ENCODE measurements around the gene LRBA. TPM values are rescaled to one million over a fixed set of nuclear protein-coding genes. Genes with fewer than 3 reads are reported as not detected.
A peak's percentile ranks its signal among the peaks of the same experiment; 100 is the strongest.

Gene LRBA
- total and polyA plus RNA-seq, 8 donors = 7.3 to 156 (median 73.9) TPM

DNA sequence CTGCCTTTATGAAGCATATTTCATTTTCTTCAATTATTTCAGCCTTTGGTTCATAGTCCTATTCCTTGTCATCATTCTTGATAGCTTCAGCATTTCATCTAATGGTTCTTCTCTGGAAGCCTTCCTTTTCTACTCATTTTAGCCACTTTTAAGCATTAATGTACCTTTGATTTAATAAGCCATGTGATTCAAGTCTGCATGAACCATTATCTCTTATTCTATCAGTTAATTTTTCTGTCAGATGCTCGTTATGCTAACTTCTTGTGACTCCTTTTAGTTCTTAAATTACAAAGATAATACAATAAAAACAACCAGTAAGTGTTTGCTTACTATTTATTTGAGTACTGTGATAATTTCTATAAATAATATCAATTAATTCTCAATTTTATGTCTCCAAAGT lies 643.2 kb downstream of the LRBA start:
- H3K4me3 ChIP-seq = no peak overlapping the region
- H3K27ac ChIP-seq = no peak overlapping the region
- H3K4me1 ChIP-seq = peaks cover 0 to 11% (median 4%) of the 10 kb centered on the region in 4 donors
- no peaks in the 10 kb centered on the region for H3K27me3 ChIP-seq
- H3K36me3 ChIP-seq = no peaks in the 10 kb centered on the region
- intact Hi-C loops (cut with DNase I; ENCODE audit: low total_unique reads) = no loop called here
- no peak for DNase-seq
- WGBS, 5 donors = 91 to 96% (median 95%) methylated on average over 1 of the region's 1 CpG
- H3K9me3 ChIP-seq = no peaks in the 10 kb centered on the region
- TF ChIP-seq POLR2AphosphoS5 (IDR thresholded peaks at IDR 0.05) (no peak), EP300 (IDR thresholded peaks at IDR 0.05) (no peak), POLR2A (IDR thresholded peaks at IDR 0.05) (no peak)

GRCh38 chr4:150369434-150370380 lies 645.4 kb downstream of the LRBA start:
- no peak overlapping the region for H3K27ac ChIP-seq
- H3K4me1 ChIP-seq = peaks cover 0 to 11% (median 4%) of the 10 kb centered on the region in 4 donors
- no peak for DNase-seq
- 82 to 91% (median 85%) methylated on average over 3 of the region's 3 CpGs for WGBS, 5 donors
- H3K9me3 ChIP-seq = no peaks in the 10 kb centered on the region
- intact Hi-C loops (cut with DNase I; ENCODE audit: low total_unique reads) = no loop called here
- H3K27me3 ChIP-seq = no peaks in the 10 kb centered on the region
- H3K4me3 ChIP-seq = no peak overlapping the region
- no peak for TF ChIP-seq EP300 (IDR thresholded peaks at IDR 0.05)
- TF ChIP-seq, protein P1, sequence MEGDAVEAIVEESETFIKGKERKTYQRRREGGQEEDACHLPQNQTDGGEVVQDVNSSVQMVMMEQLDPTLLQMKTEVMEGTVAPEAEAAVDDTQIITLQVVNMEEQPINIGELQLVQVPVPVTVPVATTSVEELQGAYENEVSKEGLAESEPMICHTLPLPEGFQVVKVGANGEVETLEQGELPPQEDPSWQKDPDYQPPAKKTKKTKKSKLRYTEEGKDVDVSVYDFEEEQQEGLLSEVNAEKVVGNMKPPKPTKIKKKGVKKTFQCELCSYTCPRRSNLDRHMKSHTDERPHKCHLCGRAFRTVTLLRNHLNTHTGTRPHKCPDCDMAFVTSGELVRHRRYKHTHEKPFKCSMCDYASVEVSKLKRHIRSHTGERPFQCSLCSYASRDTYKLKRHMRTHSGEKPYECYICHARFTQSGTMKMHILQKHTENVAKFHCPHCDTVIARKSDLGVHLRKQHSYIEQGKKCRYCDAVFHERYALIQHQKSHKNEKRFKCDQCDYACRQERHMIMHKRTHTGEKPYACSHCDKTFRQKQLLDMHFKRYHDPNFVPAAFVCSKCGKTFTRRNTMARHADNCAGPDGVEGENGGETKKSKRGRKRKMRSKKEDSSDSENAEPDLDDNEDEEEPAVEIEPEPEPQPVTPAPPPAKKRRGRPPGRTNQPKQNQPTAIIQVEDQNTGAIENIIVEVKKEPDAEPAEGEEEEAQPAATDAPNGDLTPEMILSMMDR (IDR thresholded peaks at IDR 0.05) = no peak
- TF ChIP-seq POLR2AphosphoS5 (IDR thresholded peaks at IDR 0.05) = no peak
- TF ChIP-seq POLR2A (IDR thresholded peaks at IDR 0.05) = no peak
- no peaks in the 10 kb centered on the region for H3K36me3 ChIP-seq

GRCh38 chr4:150368667-150369066 lies 646.4 kb downstream of the LRBA start:
- intact Hi-C loops (cut with DNase I; ENCODE audit: low total_unique reads) = no loop called here
- Histone ChIP-seq H3K4me1 (peaks cover 0 to 11% (median 4%) of the 10 kb centered on the region in 4 donors), H3K36me3 (no peaks in the 10 kb centered on the region), H3K4me3 (no peak overlapping the region), H3K9me3 (no peaks in the 10 kb centered on the region), H3K27me3 (no peaks in the 10 kb centered on the region), H3K27ac (no peak overlapping the region)
- DNase-seq = peak in 1 of 2 donors; percentile 30
- TF ChIP-seq, protein P1 (IDR thresholded peaks at IDR 0.05) = no peak
- TF ChIP-seq POLR2A (IDR thresholded peaks at IDR 0.05) (no peak), EP300 (IDR thresholded peaks at IDR 0.05) (no peak), POLR2AphosphoS5 (IDR thresholded peaks at IDR 0.05) (no peak)

DNA sequence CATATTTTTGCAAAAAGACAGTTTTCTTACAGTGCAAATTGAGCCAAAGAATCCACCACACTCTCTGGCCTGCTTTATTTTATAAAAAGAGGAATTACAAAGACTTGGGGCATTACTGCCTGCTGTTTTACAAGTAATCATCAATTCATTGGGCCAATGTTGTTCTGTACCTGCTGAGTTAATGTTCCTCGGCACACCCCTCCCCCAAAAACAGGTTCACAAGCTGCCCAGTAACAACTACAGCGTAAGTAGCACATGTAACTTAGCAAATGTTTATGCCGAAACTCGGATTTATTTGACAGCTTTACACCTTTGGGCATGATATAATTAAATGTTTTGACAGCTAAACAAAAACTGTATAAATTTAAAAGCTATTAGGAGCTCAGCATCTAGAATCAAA lies 647.8 kb downstream of the LRBA start:
- 79 to 83% (median 79%) methylated on average over 4 of the region's 4 CpGs for WGBS, 5 donors
- Histone ChIP-seq H3K9me3 (no peaks in the 10 kb centered on the region), H3K4me3 (no peak overlapping the region), H3K27ac (no peak overlapping the region), H3K27me3 (no peaks in the 10 kb centered on the region), H3K4me1 (peaks cover 0 to 11% (median 4%) of the 10 kb centered on the region in 4 donors), H3K36me3 (no peaks in the 10 kb centered on the region)
- intact Hi-C loops (cut with DNase I; ENCODE audit: low total_unique reads) = no loop called here
- no peak for DNase-seq
- TF ChIP-seq POLR2AphosphoS5 (IDR thresholded peaks at IDR 0.05) = no peak
- TF ChIP-seq, protein P1 (IDR thresholded peaks at IDR 0.05) = no peak
- TF ChIP-seq EP300 (IDR thresholded peaks at IDR 0.05) = no peak
- no peak for TF ChIP-seq POLR2A (IDR thresholded peaks at IDR 0.05)

Data from stomach (tissue), 9 donors.